Measurements from ENCODE around the gene OSTM1.
A peak's percentile ranks its signal among the peaks of the same experiment; 100 is the strongest.

The OSTM1 gene

GRCh38 chr6:108082539-108082938 is 8.0 kb upstream of the OSTM1 start:
- Mint-ChIP-seq H3K36me3 (ENCODE audit: insufficient read depth) (no peaks in the 10 kb centered on the region), H3K4me3 (no peak overlapping the region), H3K9me3 (no peaks in the 10 kb centered on the region), H3K4me1 (no peaks in the 10 kb centered on the region), H3K27me3 (peaks cover 77% of the 10 kb centered on the region), H3K27ac (ENCODE audit: low read depth) (no peak overlapping the region)
- ATAC-seq (replicated peaks; ENCODE audit: extremely low read depth, poor library complexity, severe bottlenecking) (no peak), DNase-seq (ENCODE audit: low spot score in 2 of 2) (no peak)

GRCh38 chr6:108080010-108080780 is 5.7 kb upstream of the OSTM1 start:
- H3K27me3 Mint-ChIP-seq: peaks cover 55% of the 10 kb centered on the region
- H3K36me3 Mint-ChIP-seq (ENCODE audit: insufficient read depth): no peaks in the 10 kb centered on the region
- H3K9me3 Mint-ChIP-seq: no peaks in the 10 kb centered on the region
- DNase-seq (ENCODE audit: low spot score in 2 of 2): no peak
- no peak overlapping the region for H3K4me3 Mint-ChIP-seq
- ATAC-seq (replicated peaks; ENCODE audit: extremely low read depth, poor library complexity, severe bottlenecking): no peak
- no peaks in the 10 kb centered on the region for H3K4me1 Mint-ChIP-seq
- no peak overlapping the region for H3K27ac Mint-ChIP-seq (ENCODE audit: low read depth)

GRCh38 chr6:108078191-108078590 is 3.6 kb upstream of the OSTM1 start:
- peaks cover 4% of the 10 kb centered on the region for H3K36me3 Mint-ChIP-seq (ENCODE audit: insufficient read depth)
- no peak overlapping the region for H3K27ac Mint-ChIP-seq (ENCODE audit: low read depth)
- peaks cover 9% of the 10 kb centered on the region for H3K4me1 Mint-ChIP-seq
- no peak for DNase-seq (ENCODE audit: low spot score in 2 of 2)
- H3K9me3 Mint-ChIP-seq: no peaks in the 10 kb centered on the region
- no peak overlapping the region for H3K4me3 Mint-ChIP-seq
- peaks cover 50% of the 10 kb centered on the region for H3K27me3 Mint-ChIP-seq
- ATAC-seq (replicated peaks; ENCODE audit: extremely low read depth, poor library complexity, severe bottlenecking): no peak

- no peak for ATAC-seq (replicated peaks; ENCODE audit: extremely low read depth, poor library complexity, severe bottlenecking)
- Mint-ChIP-seq H3K27me3 (peaks cover 10% of the 10 kb centered on the region), H3K36me3 (ENCODE audit: insufficient read depth) (peaks cover 5% of the 10 kb centered on the region), H3K4me1 (peaks cover 19% of the 10 kb centered on the region), H3K9me3 (no peaks in the 10 kb centered on the region), H3K27ac (ENCODE audit: low read depth) (peak overlapping the region; percentile 53), H3K4me3 (peak overlapping the region; percentile 81)
- no peak for DNase-seq (ENCODE audit: low spot score in 2 of 2)
These were observed 533 bp downstream of the OSTM1 start for GRCh38 chr6:108074057-108074358.

- peaks cover 5% of the 10 kb centered on the region for H3K36me3 Mint-ChIP-seq (ENCODE audit: insufficient read depth)
- H3K27me3 Mint-ChIP-seq: no peaks in the 10 kb centered on the region
- H3K27ac Mint-ChIP-seq (ENCODE audit: low read depth): no peak overlapping the region
- no peak for ATAC-seq (replicated peaks; ENCODE audit: extremely low read depth, poor library complexity, severe bottlenecking)
- no peak for DNase-seq (ENCODE audit: low spot score in 2 of 2)
- peaks cover 19% of the 10 kb centered on the region for H3K4me1 Mint-ChIP-seq
- no peaks in the 10 kb centered on the region for H3K9me3 Mint-ChIP-seq
- H3K4me3 Mint-ChIP-seq: no peak overlapping the region
These were observed 2.7 kb downstream of the OSTM1 start for GRCh38 chr6:108071736-108072276.

- Mint-ChIP-seq H3K36me3 (ENCODE audit: insufficient read depth) (peaks cover 6% of the 10 kb centered on the region), H3K27ac (ENCODE audit: low read depth) (no peak overlapping the region), H3K4me3 (no peak overlapping the region), H3K9me3 (no peaks in the 10 kb centered on the region), H3K27me3 (no peaks in the 10 kb centered on the region), H3K4me1 (peaks cover 19% of the 10 kb centered on the region)
- DNase-seq (ENCODE audit: low spot score in 2 of 2) (no peak), ATAC-seq (replicated peaks; ENCODE audit: extremely low read depth, poor library complexity, severe bottlenecking) (peak; percentile 93)
These were observed 5.9 kb downstream of the OSTM1 start for GRCh38 chr6:108068618-108069017.

- H3K27me3 Mint-ChIP-seq: no peaks in the 10 kb centered on the region
- no peak overlapping the region for H3K27ac Mint-ChIP-seq (ENCODE audit: low read depth)
- peaks cover 15% of the 10 kb centered on the region for H3K4me1 Mint-ChIP-seq
- peaks cover 4% of the 10 kb centered on the region for H3K36me3 Mint-ChIP-seq (ENCODE audit: insufficient read depth)
- DNase-seq (ENCODE audit: low spot score in 2 of 2) (no peak), ATAC-seq (replicated peaks; ENCODE audit: extremely low read depth, poor library complexity, severe bottlenecking) (no peak)
- H3K9me3 Mint-ChIP-seq: no peaks in the 10 kb centered on the region
- H3K4me3 Mint-ChIP-seq: no peak overlapping the region
These were observed 6.4 kb downstream of the OSTM1 start for GRCh38 chr6:108068182-108068581.

GRCh38 chr6:108052706-108053105 is 21.8 kb downstream of the OSTM1 start:
- Mint-ChIP-seq H3K9me3 (no peaks in the 10 kb centered on the region), H3K4me1 (peaks cover 14% of the 10 kb centered on the region), H3K27me3 (no peaks in the 10 kb centered on the region), H3K4me3 (no peak overlapping the region), H3K27ac (ENCODE audit: low read depth) (no peak overlapping the region), H3K36me3 (ENCODE audit: insufficient read depth) (peaks cover 13% of the 10 kb centered on the region)
- DNase-seq (ENCODE audit: low spot score in 2 of 2) (no peak), ATAC-seq (replicated peaks; ENCODE audit: extremely low read depth, poor library complexity, severe bottlenecking) (no peak)

GRCh38 chr6:108051481-108051880 is 23.1 kb downstream of the OSTM1 start:
- DNase-seq (ENCODE audit: low spot score in 2 of 2) (no peak), ATAC-seq (replicated peaks; ENCODE audit: extremely low read depth, poor library complexity, severe bottlenecking) (no peak)
- H3K4me1 Mint-ChIP-seq: peaks cover 8% of the 10 kb centered on the region
- no peaks in the 10 kb centered on the region for H3K9me3 Mint-ChIP-seq
- peaks cover 18% of the 10 kb centered on the region for H3K36me3 Mint-ChIP-seq (ENCODE audit: insufficient read depth)
- H3K27me3 Mint-ChIP-seq: no peaks in the 10 kb centered on the region
- no peak overlapping the region for H3K27ac Mint-ChIP-seq (ENCODE audit: low read depth)
- no peak overlapping the region for H3K4me3 Mint-ChIP-seq

- Mint-ChIP-seq H3K36me3 (ENCODE audit: insufficient read depth) (peaks cover 33% of the 10 kb centered on the region), H3K27ac (ENCODE audit: low read depth) (no peak overlapping the region), H3K9me3 (no peaks in the 10 kb centered on the region), H3K27me3 (no peaks in the 10 kb centered on the region), H3K4me3 (no peak overlapping the region), H3K4me1 (no peaks in the 10 kb centered on the region)
- DNase-seq (ENCODE audit: low spot score in 2 of 2): no peak
- ATAC-seq (replicated peaks; ENCODE audit: extremely low read depth, poor library complexity, severe bottlenecking): no peak
These were observed 34.9 kb downstream of the OSTM1 start for GRCh38 chr6:108039681-108040080.

- no peaks in the 10 kb centered on the region for H3K4me1 Mint-ChIP-seq
- ATAC-seq (replicated peaks; ENCODE audit: extremely low read depth, poor library complexity, severe bottlenecking) (no peak), DNase-seq (ENCODE audit: low spot score in 2 of 2) (no peak)
- H3K27ac Mint-ChIP-seq (ENCODE audit: low read depth): no peak overlapping the region
- no peaks in the 10 kb centered on the region for H3K27me3 Mint-ChIP-seq
- H3K4me3 Mint-ChIP-seq: no peak overlapping the region
- peaks cover 27% of the 10 kb centered on the region for H3K36me3 Mint-ChIP-seq (ENCODE audit: insufficient read depth)
- H3K9me3 Mint-ChIP-seq: no peaks in the 10 kb centered on the region
These were observed 37.7 kb downstream of the OSTM1 start for GRCh38 chr6:108036884-108037283.

- Mint-ChIP-seq H3K36me3 (ENCODE audit: insufficient read depth) (peaks cover 9% of the 10 kb centered on the region), H3K9me3 (no peaks in the 10 kb centered on the region), H3K4me1 (no peaks in the 10 kb centered on the region), H3K4me3 (no peak overlapping the region), H3K27me3 (no peaks in the 10 kb centered on the region), H3K27ac (ENCODE audit: low read depth) (no peak overlapping the region)
- ATAC-seq (replicated peaks; ENCODE audit: extremely low read depth, poor library complexity, severe bottlenecking): no peak
- no peak for DNase-seq (ENCODE audit: low spot score in 2 of 2)
These were observed 42.6 kb downstream of the OSTM1 start for GRCh38 chr6:108031968-108032367.

GRCh38 chr6:108030211-108030610 is 44.3 kb downstream of the OSTM1 start:
- no peak overlapping the region for H3K27ac Mint-ChIP-seq (ENCODE audit: low read depth)
- DNase-seq (ENCODE audit: low spot score in 2 of 2) (no peak), ATAC-seq (replicated peaks; ENCODE audit: extremely low read depth, poor library complexity, severe bottlenecking) (no peak)
- H3K9me3 Mint-ChIP-seq: no peaks in the 10 kb centered on the region
- H3K36me3 Mint-ChIP-seq (ENCODE audit: insufficient read depth): peaks cover 3% of the 10 kb centered on the region
- H3K4me1 Mint-ChIP-seq: no peaks in the 10 kb centered on the region
- H3K4me3 Mint-ChIP-seq: no peak overlapping the region
- no peaks in the 10 kb centered on the region for H3K27me3 Mint-ChIP-seq

Measured in central memory CD8-positive, alpha-beta T cell (primary cell).